Psoas muscle (tissue), 8 donors: ENCODE results near the gene NOS1AP. TPM values are rescaled to one million over a fixed set of nuclear protein-coding genes. Genes with fewer than 3 reads are reported as not detected.

ENCODE experiments used
- ATAC-seq, 4 donors: fragments of 200-7000 bp; cut with Tn5 transposase; one replicate each; pipeline ENCODE4 v1.9.1; 2020; ENCODE audit warnings: moderate library complexity in 3 of 4, mild to moderate bottlenecking in 2 of 4
- DNase-seq, 2 donors: peaks; one replicate each; pipeline ENCODE4 v3.0.0-alpha.2; 2020
- H3K27ac ChIP-seq: fragments of 200-600 bp; one replicate; pipeline ENCODE4 v1.8.0; 2022
- H3K27me3 ChIP-seq, 3 donors: fragments of 200-600 bp in 1 of 3; one replicate each; pipeline versions ENCODE4 v1.6.1 to v1.8.0; 2013 to 2022; ENCODE audit warnings: low read length in 2 of 3, mild to moderate bottlenecking in 2 of 3, moderate library complexity in 1 of 3; ENCODE audit not compliant: insufficient read depth in 3 of 3
- H3K36me3 ChIP-seq, 2 donors: fragments of 200-600 bp in 1 of 2; one replicate each; pipeline versions ENCODE4 v1.6.1 to v1.8.0; 2013 to 2022; ENCODE audit warnings: low read depth in 1 of 2, mild to moderate bottlenecking in 1 of 2, moderate library complexity in 1 of 2; ENCODE audit not compliant: insufficient read depth in 1 of 2
- H3K4me1 ChIP-seq: fragments of 200-600 bp; one replicate; pipeline ENCODE4 v1.8.0; 2022
- H3K4me3 ChIP-seq: fragments of 200-600 bp; one replicate; pipeline ENCODE4 v1.8.0; 2022; ENCODE audit warnings: mild to moderate bottlenecking
- H3K9me3 ChIP-seq: fragments of 200-600 bp; one replicate; pipeline ENCODE4 v1.8.0; 2022
- WGBS, 3 donors: extraction: QIAGEN DNeasy Blood & Tissue Kit; methylation state at CpG; one replicate each; pipeline versions ENCODE4 v1.1.6 to v1.1.7; 2013; 5-methylcytosine and 5-hydroxymethylcytosine counted together
- intact Hi-C, 2 donors: fragments of 100-400 bp; cut with DNase I; formaldehyde crosslinking; loops; one replicate each; pipeline versions ENCODE4 v1.11.0 to v1.14.2; 2022
- polyA plus RNA-seq, 3 donors: library from polyadenylated mRNA; stranded (reverse); fragments of 200-250 nt; gene quantifications; one replicate each; pipeline ENCODE4 v1.2.3, GENCODE V29; 2013
- total RNA-seq, 4 donors: library from RNA; stranded (reverse); fragmentation: NEBNext Ultra II Directional in 2 of 4; extraction: Animal tissue kit (Norgen Biotek cat#: 25700) in 2 of 4; gene quantifications; one replicate each; pipeline versions ENCODE4 v1.2.1 to v1.2.4, GENCODE V29; 2021 to 2023
- TF ChIP-seq, protein P1 (sequence below): fragments of 200-600 bp; IDR thresholded peaks from one replicate; pipeline ENCODE4 v1.8.0; 2022; ENCODE audit warnings: antibody characterized with exemption
- donor health status: healthy with polysubstance abuse.
- donor health status: DM: no; HTN: no; CAD: no; lungs with moderate emphysema.
- donor health status: Bipolar disorder and iron deficiency.
- donor health status: healthy.
- donor health status: DM: yes; HTN: yes; CAD: no.
- donor health status: DM: no; HTN: no; CAD: no.
- donor health status: DM: no; HTN: no; CAD: no.
- donor health status: DM: yes; HTN: yes; CAD: no.

Gene NOS1AP
- total and polyA plus RNA-seq, 7 donors, result 0.10 to 0.76 (median 0.18) TPM

DNA sequence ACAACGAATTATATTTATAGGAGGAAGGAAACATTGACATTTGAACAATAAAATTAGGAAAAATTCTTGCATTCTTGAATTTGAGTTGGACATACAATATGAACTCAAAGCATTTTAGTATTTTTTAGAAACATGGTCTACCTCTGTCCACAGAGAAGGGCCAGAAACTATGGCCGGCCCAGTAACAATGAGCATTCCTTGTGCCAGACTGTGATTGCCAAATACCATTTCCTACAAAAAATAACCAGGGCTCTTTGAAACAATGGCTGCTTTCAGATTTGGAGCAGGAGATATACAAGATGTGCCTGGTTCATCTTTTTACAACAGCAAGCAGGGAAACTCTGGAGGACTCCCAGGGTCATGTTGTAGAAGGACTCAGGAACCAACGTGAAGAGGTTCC, 38.4 kb downstream of the NOS1AP start:
- H3K4me1 ChIP-seq, result no peaks in the 10 kb centered on the region
- intact Hi-C loops, result no loop called here
- TF ChIP-seq, protein P1, sequence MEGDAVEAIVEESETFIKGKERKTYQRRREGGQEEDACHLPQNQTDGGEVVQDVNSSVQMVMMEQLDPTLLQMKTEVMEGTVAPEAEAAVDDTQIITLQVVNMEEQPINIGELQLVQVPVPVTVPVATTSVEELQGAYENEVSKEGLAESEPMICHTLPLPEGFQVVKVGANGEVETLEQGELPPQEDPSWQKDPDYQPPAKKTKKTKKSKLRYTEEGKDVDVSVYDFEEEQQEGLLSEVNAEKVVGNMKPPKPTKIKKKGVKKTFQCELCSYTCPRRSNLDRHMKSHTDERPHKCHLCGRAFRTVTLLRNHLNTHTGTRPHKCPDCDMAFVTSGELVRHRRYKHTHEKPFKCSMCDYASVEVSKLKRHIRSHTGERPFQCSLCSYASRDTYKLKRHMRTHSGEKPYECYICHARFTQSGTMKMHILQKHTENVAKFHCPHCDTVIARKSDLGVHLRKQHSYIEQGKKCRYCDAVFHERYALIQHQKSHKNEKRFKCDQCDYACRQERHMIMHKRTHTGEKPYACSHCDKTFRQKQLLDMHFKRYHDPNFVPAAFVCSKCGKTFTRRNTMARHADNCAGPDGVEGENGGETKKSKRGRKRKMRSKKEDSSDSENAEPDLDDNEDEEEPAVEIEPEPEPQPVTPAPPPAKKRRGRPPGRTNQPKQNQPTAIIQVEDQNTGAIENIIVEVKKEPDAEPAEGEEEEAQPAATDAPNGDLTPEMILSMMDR, result no peak
- H3K4me3 ChIP-seq, result no peak overlapping the region
- no peak for ATAC-seq
- no peaks in the 10 kb centered on the region for H3K27me3 ChIP-seq
- 43 to 61% (median 51%) methylated on average over 3 of the region's 3 CpGs for WGBS, 3 donors
- no peak for DNase-seq
- H3K9me3 ChIP-seq, result no peaks in the 10 kb centered on the region
- H3K36me3 ChIP-seq, result no peaks in the 10 kb centered on the region
- H3K27ac ChIP-seq, result no peak overlapping the region

DNA sequence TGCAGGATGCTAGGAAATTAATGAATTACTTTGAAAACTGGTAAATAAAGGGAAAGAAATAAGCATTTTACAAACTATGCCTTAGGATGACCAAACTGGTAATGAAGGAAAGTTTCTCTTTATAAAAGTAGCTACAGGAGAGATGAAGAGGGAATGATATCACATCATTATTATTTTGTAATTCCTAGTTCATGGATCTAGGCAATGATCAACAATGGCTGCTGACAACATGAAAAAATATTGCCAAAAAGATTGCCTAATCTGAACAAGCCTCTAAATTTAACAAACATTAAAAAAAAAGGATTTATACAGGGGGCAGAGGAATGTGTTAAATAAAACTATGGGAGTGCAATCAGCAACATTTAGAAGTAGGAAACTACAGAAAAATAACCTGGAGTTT, 38.9 kb downstream of the NOS1AP start:
- Histone ChIP-seq H3K27ac (no peak overlapping the region), H3K27me3 (no peaks in the 10 kb centered on the region), H3K9me3 (no peaks in the 10 kb centered on the region), H3K4me3 (no peak overlapping the region), H3K36me3 (no peaks in the 10 kb centered on the region), H3K4me1 (no peaks in the 10 kb centered on the region)
- ATAC-seq (no peak), DNase-seq (no peak)
- TF ChIP-seq, protein P1, result no peak
- intact Hi-C loops, result no loop called here

DNA sequence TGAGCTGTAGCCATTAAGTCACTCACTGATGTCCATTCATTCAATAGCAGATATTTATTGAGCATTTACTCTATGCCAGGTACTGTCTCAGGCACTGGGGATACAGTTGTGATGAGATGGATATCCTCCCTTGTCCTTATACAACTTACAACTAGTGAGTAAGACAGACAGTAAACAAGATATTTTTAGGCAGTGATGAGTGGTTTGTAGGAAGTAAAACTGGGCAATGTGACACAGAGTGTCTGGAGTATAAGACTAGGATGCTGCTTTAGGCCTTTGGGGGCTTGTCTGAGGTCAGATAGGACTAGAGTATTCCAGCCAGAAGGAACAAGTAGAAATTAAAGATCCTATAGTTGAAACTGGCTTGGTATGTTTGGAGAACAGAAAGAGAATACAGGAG, 41.4 kb downstream of the NOS1AP start:
- no peak overlapping the region for H3K27ac ChIP-seq
- ATAC-seq, result no peak
- TF ChIP-seq, protein P1, result no peak

DNA sequence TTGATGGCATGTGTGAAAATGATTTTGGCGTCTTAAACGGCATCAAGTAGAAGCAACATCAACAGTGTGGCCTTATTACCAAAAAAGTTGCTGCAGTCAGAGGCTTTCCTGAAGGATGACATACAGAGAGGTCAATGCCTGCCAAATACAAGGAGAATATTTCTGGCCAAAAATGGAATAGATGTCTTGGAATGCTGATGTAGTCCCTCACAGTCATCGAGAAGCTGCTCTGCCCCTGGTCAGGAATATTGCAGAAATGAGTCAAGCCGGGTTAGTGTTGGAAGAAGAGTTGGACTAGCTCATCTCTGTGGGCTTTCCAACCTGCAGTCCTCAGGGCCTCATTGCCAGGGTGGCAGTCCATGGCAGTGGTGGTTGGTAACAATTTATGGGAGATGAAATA, 42.1 kb downstream of the NOS1AP start:
- no peaks in the 10 kb centered on the region for H3K4me1 ChIP-seq
- 82 to 88% (median 86%) methylated on average over 4 of the region's 4 CpGs for WGBS, 3 donors
- H3K27ac ChIP-seq, result no peak overlapping the region
- ATAC-seq, result no peak
- no peak for DNase-seq
- no peaks in the 10 kb centered on the region for H3K9me3 ChIP-seq
- TF ChIP-seq, protein P1, result no peak
- no peaks in the 10 kb centered on the region for H3K27me3 ChIP-seq
- no peak overlapping the region for H3K4me3 ChIP-seq
- no peaks in the 10 kb centered on the region for H3K36me3 ChIP-seq
- intact Hi-C loops, result no loop called here

More for the DNA sequence above, 41.4 kb downstream of the NOS1AP start:
- Histone ChIP-seq H3K4me3 (no peak overlapping the region), H3K9me3 (no peaks in the 10 kb centered on the region), H3K36me3 (no peaks in the 10 kb centered on the region), H3K4me1 (no peaks in the 10 kb centered on the region), H3K27me3 (no peaks in the 10 kb centered on the region)
- no peak for DNase-seq
- intact Hi-C loops, result no loop called here

DNA sequence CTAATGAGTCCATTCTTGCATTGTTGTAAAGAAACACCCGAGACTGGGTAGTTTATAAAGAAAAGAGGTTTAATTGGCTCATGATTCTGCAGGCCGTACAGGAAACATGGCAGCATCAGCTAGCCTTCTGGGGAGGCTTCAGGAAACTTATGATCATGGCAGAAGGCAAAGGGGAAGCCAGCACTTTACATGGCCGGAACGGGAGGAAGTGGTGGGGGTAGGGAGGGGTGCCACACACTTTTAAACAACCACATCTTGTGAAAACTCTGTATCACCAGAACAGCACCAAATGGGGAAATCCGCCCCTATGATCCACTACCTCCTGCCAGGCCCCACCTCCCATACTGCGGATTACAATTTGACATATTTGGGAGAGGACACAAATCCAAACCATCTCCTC, 43.9 kb downstream of the NOS1AP start:
- H3K27ac ChIP-seq, result no peak overlapping the region
- DNase-seq, result no peak
- 65 to 72% (median 67%) methylated on average over 6 of the region's 6 CpGs for WGBS, 3 donors
- intact Hi-C loops, result no loop called here
- no peaks in the 10 kb centered on the region for H3K27me3 ChIP-seq
- TF ChIP-seq, protein P1, result no peak
- no peaks in the 10 kb centered on the region for H3K36me3 ChIP-seq
- no peaks in the 10 kb centered on the region for H3K9me3 ChIP-seq
- no peak overlapping the region for H3K4me3 ChIP-seq
- ATAC-seq, result no peak
- H3K4me1 ChIP-seq, result no peaks in the 10 kb centered on the region
